GM12865 (cell line): ENCODE results near the gene SFSWAP.
"Not testable (repeated sequence)": the region's sequence is repeated elsewhere in the genome, so short reads cannot be mapped to it uniquely, and the experiment has no call there.

ENCODE experiments used
- DNase-seq: peaks from one replicate; pipeline ENCODE4 v3.0.0; 2010; ENCODE audit warnings: low read depth
- H3K4me3 ChIP-seq: 2 replicates; pipeline ENCODE4 v1.5.1; 2011; ENCODE audit warnings: mild to moderate bottlenecking, low read depth, low read length, control low read depth
- TF ChIP-seq, protein P1 (sequence below): IDR thresholded peaks from 2 replicates; pipeline ENCODE4 v1.5.1; 2011; ENCODE audit warnings: low read length, control low read depth, low read depth, inconsistent platforms; ENCODE audit not compliant: insufficient read depth; ENCODE audit errors: missing control alignments

SFSWAP gene

DNA sequence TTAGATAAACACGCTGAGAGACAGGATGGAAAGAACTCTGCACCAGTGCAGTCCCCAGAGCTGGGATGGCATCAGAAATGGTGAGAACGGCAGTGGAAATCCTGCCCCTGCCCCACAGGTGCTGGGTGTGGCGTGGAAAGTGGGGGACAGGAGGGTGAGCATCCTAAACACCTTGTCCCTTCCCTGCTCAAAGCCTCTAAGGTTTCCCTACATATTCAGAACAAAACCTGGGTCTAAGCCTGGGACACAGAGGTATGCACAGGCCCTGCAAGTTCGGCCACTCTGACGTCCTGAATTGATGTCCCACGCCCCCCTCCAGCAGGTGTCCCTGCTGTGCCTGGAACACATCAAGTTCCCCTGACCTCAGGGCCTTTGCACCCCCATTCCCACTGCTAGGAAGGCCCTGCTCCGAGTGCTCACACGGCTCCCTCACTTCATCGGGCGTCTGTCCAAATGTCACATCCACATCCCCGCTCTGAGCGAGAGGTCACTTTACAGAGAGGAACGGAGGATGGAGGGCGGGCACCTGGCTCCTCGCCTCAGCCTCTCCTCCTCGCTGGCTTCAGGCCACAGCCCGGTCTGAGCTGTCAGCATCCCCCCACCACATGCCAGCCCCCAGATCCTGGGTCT lies 38.5 kb upstream of the SFSWAP start:
- TF ChIP-seq, protein P1, sequence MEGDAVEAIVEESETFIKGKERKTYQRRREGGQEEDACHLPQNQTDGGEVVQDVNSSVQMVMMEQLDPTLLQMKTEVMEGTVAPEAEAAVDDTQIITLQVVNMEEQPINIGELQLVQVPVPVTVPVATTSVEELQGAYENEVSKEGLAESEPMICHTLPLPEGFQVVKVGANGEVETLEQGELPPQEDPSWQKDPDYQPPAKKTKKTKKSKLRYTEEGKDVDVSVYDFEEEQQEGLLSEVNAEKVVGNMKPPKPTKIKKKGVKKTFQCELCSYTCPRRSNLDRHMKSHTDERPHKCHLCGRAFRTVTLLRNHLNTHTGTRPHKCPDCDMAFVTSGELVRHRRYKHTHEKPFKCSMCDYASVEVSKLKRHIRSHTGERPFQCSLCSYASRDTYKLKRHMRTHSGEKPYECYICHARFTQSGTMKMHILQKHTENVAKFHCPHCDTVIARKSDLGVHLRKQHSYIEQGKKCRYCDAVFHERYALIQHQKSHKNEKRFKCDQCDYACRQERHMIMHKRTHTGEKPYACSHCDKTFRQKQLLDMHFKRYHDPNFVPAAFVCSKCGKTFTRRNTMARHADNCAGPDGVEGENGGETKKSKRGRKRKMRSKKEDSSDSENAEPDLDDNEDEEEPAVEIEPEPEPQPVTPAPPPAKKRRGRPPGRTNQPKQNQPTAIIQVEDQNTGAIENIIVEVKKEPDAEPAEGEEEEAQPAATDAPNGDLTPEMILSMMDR, result no peak
- no peak for DNase-seq
- no peak overlapping the region for H3K4me3 ChIP-seq

DNA sequence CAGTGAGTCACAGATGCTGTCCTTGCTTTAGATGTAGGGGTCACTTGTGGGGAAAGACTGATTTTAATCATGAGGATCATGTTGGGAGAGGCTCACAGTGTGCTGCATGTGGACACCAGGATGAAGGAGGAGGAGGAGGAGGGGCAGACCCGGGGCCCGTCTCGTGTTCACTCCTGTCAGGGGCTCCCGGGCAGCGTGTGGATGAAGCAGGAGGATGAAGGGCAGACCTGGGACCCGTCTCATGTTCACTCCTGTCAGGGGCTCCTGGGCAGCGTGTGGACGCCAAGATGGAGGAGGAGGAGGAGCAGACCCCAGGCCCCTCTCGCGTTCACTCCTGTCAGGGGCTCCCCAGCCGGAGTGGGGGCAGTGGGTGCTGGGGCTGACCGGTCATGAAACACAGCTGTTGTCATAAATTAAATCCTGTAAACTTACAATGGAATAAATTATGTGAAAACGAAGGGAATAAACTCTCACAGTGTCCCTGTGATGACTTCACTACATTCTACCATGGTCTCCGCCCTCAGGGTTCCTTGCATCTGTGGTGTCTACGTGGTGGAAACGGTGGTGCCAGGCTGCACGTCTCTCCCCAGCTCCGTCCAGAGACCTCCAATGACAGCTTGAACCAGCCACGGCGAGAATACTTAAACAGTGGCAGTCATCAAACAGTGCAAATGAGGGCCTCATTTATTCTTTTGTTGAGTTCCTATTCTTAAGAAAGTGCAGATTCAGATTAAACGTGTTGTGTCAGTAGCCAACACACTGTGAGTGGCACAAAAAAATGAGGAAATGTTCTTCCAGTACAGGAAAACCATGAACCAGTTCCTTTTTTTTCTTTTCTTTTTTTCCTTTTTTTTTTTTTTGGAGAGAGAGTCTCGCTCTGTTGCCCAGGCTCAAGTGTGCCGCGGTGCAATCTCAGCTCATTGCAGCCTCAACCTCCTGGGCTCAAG lies 37.7 kb upstream of the SFSWAP start:
- H3K4me3 ChIP-seq, result no peak overlapping the region
- TF ChIP-seq, protein P1, result no peak
- DNase-seq, result no peak

DNA sequence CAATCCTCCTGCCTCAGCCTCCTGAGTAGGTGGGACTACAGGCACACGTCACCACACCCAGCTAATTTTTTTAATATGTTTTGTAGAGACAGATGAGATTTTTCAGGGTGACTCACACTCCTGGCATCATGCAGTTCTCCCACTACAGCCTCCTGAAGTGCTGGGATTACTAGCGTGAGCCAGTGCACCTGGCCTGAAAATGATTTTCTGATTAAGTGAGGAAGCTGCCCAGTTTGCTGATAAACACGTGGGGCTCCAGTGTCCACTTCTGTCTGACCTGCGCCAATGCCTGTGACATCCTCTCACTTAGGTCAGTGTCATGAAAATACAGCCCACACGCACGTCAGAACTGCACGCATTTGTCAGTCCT lies 37.0 kb upstream of the SFSWAP start:
- TF ChIP-seq, protein P1, result no peak
- no peak overlapping the region for H3K4me3 ChIP-seq
- no peak for DNase-seq

DNA sequence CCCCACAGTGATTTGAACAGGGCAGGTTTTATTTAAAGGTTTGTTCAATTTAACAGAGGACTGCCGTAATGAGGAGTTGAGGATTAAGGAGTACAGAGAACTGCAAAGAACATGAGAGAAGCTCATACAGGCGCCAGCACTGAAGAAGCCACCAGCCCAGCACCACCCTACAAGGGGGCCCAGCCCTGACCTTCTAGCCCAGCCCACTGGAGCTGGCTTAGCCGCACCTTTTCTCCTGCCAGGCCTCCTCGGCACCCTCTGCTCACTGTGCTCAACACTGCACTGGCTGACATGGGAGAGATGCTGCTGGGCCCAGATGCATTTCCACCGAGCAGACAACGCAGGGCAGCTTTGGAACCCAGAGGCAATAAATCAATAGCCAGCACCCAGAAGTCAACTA lies 36.5 kb upstream of the SFSWAP start:
- DNase-seq, result no peak
- H3K4me3 ChIP-seq, result no peak overlapping the region
- TF ChIP-seq, protein P1, result no peak

DNA sequence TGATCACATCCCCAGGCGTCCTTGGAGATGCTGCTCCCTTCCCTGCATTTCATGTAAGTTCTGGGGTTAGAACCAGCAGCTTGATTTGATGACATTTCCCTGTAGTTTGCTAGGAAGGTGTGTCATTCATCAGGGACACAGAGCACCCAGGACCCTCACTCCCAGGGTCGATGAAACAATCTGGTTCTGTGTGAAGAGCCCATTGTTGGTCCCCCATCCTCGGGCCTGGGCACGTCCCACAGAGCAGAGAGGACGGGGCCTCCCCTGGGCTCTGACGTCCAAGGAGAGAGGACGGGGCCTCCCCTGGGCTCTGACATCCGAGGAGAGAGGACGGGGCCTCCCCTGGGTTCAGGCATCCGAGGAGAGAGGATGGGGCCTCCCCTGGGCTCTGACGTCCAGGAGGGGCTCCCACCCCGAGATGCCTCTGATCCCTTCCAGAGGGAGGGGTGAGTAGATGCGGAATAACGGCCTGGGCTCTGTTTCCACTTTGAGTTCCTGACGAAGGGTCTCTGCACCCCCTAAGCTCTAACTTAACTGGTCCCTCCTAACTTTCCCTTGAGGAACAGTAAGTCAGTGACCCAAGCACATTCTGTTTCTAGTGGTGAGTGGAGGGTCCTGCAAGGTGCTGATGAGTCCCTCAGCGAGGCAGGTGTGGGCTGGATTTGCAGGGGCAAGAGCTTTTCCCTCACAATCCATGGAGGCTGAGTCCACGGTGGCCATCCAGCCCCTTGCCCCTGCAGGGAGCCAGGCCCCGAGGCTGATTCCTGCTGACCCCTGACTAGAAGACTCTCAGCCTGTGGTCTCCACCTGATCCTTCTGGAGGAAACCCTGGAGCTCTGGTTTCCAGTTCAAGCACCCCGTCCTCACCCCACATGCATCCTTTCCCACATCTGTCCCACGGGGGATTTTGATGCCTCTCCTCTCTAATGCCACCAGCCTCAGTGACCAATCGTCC lies 35.5 kb upstream of the SFSWAP start:
- TF ChIP-seq, protein P1, result no peak
- no peak overlapping the region for H3K4me3 ChIP-seq
- DNase-seq, result no peak

DNA sequence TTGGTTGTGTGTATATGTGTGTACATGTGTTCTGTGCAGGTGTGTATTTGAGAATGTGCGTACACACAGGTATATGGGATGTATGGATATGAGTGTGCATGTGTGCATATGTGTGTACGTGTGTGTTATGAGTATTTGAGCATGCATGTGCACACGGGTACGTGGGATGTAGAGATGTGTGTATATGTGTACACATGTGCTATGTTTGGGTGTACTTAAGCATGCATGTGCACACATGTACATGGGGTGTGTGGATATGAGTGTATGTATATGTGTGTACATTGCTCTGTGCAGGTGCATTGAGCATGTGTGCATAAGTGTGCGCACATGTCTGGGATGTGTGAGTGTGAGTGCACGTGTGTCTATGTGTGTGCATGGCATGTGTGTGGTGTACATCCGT lies 34.3 kb upstream of the SFSWAP start:
- no peak for DNase-seq
- no peak overlapping the region for H3K4me3 ChIP-seq
- TF ChIP-seq, protein P1, result no peak

DNA sequence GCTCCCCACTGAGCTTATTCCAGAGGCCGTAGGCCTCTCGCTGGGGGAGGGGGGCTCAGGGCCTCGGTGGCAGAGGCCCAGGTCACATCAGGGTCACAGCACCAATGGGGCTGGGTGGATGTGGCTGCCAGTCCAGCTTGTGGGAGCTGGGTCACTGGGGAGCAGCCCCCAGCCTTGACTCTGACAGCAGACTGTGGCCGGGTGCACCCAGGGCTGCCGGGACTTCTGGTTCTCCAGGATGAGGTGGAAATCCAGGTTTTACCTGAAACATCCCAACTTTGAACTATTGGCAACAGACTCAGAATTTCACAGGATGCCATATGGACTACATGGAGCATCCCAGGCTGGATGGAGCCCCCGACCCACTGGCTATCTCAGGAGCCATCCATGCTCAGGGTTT lies 33.8 kb upstream of the SFSWAP start:
- DNase-seq, H3K4me3 ChIP-seq: not testable (repeated sequence)
